HepG2 (cell line): ENCODE measurements around the gene RGS19. TPM values are rescaled to one million over a fixed set of nuclear protein-coding genes. Genes with fewer than 3 reads are reported as not detected.

Experiments
- CCAR2 ChIP-seq: fragments of 200-400 bp; formaldehyde crosslinking; optimal IDR thresholded peaks from 2 replicates; pipeline ENCODE3; 2018; ENCODE audit warnings: low read depth, mild to moderate bottlenecking, low read length, moderate library complexity
- CHD4 ChIP-seq: fragments of 200-600 bp; sonication (generic); IDR thresholded peaks from 2 replicates; pipeline ENCODE4 v1.7.0; 2017; ENCODE audit warnings: mild to moderate bottlenecking, low read length, borderline replicate concordance
- HNRNPL ChIP-seq: fragments of 200-400 bp; formaldehyde crosslinking; IDR thresholded peaks from 2 replicates; pipeline ENCODE4 v1.6.1; 2017; ENCODE audit warnings: mild to moderate bottlenecking, low read depth, low read length
- KAT8 ChIP-seq: IDR thresholded peaks from 2 replicates; pipeline ENCODE4 v1.6.1; 2016; ENCODE audit warnings: missing genetic modification reagents, missing compliant biosample characterization
- ZEB1 ChIP-seq: IDR thresholded peaks from 2 replicates; pipeline ENCODE4 v1.6.1; 2012; ENCODE audit warnings: mild to moderate bottlenecking, low read depth, inconsistent platforms; ENCODE audit not compliant: insufficient replicate concordance
- ZNF317 ChIP-seq: sonication (generic); formaldehyde crosslinking; IDR thresholded peaks from 2 replicates; pipeline ENCODE4 v1.5.0; 2020; ENCODE audit warnings: mild to moderate bottlenecking, missing genetic modification reagents
- ZNF329 ChIP-seq: sonication (generic); formaldehyde crosslinking; IDR thresholded peaks from 2 replicates; pipeline ENCODE4 v1.9.0; 2021; ENCODE audit warnings: low read depth, mild to moderate bottlenecking, missing genetic modification reagents
- ZNF552 ChIP-seq: sonication (generic); formaldehyde crosslinking; IDR thresholded peaks from 2 replicates; pipeline ENCODE4 v1.9.0; 2022; ENCODE audit warnings: missing genetic modification reagents, mild to moderate bottlenecking, borderline replicate concordance
- ZNF616 ChIP-seq: sonication (generic); formaldehyde crosslinking; IDR thresholded peaks from 2 replicates; pipeline ENCODE4 v1.5.0; 2020; ENCODE audit warnings: low read depth, mild to moderate bottlenecking, missing genetic modification reagents
- polyA plus RNA-seq, 8 experiments: library from polyadenylated mRNA; depleted of rRNA in 3 of 8; stranded (reverse) in 7 of 8; unstranded in 1 of 8; fragments of >200 nt; fragmentation: Illumina TruSeq in 4 of 8; extraction: Trizol in 4 of 8; gene quantifications; 2 replicates each; pipeline versions ENCODE4 v1.2.1 to v1.2.3, GENCODE V29; 2011 to 2016; ENCODE audit warnings: low read depth in 4 of 8, missing spikeins in 1 of 8, mixed read lengths in 1 of 8; ENCODE audit not compliant: insufficient read depth in 1 of 8
- total RNA-seq, 5 experiments: library from RNA; depleted of rRNA; stranded (reverse); fragments of >200 nt; fragmentation: Illumina TruSeq; extraction: Trizol; gene quantifications; 2 replicates each; pipeline ENCODE4 v1.2.3, GENCODE V29; 2016; ENCODE audit warnings: low read depth in 1 of 5
- TF ChIP-seq, protein P1 (sequence below): sonication (generic); formaldehyde crosslinking; IDR thresholded peaks from 2 replicates; pipeline ENCODE4 v1.4.0; 2020; ENCODE audit warnings: mild to moderate bottlenecking, missing genetic modification reagents
- TF ChIP-seq, protein P2 (sequence below): sonication (generic); formaldehyde crosslinking; IDR thresholded peaks from 2 replicates; pipeline ENCODE4 v1.5.0; 2020; ENCODE audit warnings: missing genetic modification reagents, mild to moderate bottlenecking, borderline replicate concordance
- TF ChIP-seq, protein P3 (sequence below): fragments of 450-650 bp; IDR thresholded peaks from 2 replicates; pipeline ENCODE4 v1.6.1; 2017; ENCODE audit warnings: mild to moderate bottlenecking
- TF ChIP-seq, protein P4 (sequence below): IDR thresholded peaks from 2 replicates; pipeline ENCODE4 v1.6.1; 2016; ENCODE audit warnings: control low read depth
- TF ChIP-seq, protein P5 (sequence below): sonication (generic); formaldehyde crosslinking; IDR thresholded peaks from 2 replicates; pipeline ENCODE4 v1.9.0; 2021; ENCODE audit warnings: mild to moderate bottlenecking, missing genetic modification reagents

Gene RGS19
- total and polyA plus RNA-seq, 2 of the 13 experiments (the other 11 are each of a cell fraction or from before 2014, with no cell fraction given): 10.7 to 11.9 TPM

DNA sequence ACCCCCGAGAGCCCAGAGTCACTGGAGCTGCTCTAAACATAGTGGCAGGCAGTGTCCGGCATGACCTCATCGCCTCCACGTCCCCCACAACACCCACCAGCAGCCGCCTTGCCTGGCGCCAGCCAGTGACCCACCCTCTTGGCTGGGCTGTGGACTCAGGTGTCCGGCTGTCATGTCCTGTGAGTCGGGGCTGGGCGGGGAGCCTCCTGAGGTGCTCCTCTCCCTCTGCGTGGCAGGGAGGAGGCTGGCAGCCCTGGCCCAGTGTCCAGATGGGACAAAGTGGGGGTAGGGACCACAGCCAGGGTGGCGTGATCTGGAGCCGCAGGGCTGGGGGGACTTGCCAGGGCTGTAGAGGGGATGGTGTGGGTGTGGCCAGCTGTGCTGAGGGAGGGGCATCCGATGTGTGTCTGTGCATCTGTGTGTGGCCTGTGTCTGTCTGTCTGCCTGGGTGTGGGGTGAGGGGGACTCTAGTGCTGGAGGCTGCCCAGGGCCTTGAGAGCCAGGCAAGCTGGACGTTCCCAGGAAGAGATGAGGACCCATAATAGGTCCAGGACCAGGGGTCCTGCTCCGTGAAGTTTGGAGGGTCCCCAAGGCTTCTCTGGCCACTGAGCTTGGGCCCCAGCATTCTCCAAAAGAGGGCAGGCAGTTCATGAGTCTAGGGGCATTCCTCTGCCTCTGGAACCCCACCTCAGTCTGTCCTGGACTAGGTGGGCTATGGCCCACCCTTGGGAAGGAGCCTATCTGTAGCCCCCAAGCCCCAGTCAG lies 27.6 kb downstream of the RGS19 start (continued):
- TF ChIP-seq KAT8 (no peak), CCAR2 (no peak), ZNF317 (CRISPR knock-in tag) (no peak), CHD4 (no peak), HNRNPL (peak; percentile 75), ZEB1 (no peak), ZNF616 (no peak), ZNF552 (CRISPR knock-in tag) (no peak), ZNF329 (CRISPR knock-in tag) (no peak)
- TF ChIP-seq, protein P1, sequence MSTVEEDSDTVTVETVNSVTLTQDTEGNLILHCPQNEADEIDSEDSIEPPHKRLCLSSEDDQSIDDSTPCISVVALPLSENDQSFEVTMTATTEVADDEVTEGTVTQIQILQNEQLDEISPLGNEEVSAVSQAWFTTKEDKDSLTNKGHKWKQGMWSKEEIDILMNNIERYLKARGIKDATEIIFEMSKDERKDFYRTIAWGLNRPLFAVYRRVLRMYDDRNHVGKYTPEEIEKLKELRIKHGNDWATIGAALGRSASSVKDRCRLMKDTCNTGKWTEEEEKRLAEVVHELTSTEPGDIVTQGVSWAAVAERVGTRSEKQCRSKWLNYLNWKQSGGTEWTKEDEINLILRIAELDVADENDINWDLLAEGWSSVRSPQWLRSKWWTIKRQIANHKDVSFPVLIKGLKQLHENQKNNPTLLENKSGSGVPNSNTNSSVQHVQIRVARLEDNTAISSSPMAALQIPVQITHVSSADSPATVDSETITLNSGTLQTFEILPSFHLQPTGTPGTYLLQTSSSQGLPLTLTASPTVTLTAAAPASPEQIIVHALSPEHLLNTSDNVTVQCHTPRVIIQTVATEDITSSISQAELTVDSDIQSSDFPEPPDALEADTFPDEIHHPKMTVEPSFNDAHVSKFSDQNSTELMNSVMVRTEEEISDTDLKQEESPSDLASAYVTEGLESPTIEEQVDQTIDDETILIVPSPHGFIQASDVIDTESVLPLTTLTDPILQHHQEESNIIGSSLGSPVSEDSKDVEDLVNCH (CRISPR knock-in tag): no peak
- TF ChIP-seq, protein P2, sequence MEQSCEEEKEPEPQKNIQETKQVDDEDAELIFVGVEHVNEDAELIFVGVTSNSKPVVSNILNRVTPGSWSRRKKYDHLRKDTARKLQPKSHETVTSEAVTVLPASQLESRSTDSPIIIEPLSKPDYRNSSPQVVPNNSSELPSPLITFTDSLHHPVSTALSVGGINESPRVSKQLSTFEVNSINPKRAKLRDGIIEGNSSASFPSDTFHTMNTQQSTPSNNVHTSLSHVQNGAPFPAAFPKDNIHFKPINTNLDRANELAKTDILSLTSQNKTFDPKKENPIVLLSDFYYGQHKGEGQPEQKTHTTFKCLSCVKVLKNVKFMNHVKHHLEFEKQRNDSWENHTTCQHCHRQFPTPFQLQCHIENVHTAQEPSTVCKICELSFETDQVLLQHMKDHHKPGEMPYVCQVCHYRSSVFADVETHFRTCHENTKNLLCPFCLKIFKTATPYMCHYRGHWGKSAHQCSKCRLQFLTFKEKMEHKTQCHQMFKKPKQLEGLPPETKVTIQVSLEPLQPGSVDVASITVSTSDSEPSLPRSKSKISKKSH (CRISPR knock-in tag): no peak
- TF ChIP-seq, protein P3, sequence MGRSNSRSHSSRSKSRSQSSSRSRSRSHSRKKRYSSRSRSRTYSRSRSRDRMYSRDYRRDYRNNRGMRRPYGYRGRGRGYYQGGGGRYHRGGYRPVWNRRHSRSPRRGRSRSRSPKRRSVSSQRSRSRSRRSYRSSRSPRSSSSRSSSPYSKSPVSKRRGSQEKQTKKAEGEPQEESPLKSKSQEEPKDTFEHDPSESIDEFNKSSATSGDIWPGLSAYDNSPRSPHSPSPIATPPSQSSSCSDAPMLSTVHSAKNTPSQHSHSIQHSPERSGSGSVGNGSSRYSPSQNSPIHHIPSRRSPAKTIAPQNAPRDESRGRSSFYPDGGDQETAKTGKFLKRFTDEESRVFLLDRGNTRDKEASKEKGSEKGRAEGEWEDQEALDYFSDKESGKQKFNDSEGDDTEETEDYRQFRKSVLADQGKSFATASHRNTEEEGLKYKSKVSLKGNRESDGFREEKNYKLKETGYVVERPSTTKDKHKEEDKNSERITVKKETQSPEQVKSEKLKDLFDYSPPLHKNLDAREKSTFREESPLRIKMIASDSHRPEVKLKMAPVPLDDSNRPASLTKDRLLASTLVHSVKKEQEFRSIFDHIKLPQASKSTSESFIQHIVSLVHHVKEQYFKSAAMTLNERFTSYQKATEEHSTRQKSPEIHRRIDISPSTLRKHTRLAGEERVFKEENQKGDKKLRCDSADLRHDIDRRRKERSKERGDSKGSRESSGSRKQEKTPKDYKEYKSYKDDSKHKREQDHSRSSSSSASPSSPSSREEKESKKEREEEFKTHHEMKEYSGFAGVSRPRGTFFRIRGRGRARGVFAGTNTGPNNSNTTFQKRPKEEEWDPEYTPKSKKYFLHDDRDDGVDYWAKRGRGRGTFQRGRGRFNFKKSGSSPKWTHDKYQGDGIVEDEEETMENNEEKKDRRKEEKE: no peak
- TF ChIP-seq, protein P4, sequence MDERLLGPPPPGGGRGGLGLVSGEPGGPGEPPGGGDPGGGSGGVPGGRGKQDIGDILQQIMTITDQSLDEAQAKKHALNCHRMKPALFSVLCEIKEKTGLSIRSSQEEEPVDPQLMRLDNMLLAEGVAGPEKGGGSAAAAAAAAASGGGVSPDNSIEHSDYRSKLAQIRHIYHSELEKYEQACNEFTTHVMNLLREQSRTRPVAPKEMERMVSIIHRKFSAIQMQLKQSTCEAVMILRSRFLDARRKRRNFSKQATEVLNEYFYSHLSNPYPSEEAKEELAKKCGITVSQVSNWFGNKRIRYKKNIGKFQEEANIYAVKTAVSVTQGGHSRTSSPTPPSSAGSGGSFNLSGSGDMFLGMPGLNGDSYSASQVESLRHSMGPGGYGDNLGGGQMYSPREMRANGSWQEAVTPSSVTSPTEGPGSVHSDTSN: no peak
- TF ChIP-seq, protein P5, sequence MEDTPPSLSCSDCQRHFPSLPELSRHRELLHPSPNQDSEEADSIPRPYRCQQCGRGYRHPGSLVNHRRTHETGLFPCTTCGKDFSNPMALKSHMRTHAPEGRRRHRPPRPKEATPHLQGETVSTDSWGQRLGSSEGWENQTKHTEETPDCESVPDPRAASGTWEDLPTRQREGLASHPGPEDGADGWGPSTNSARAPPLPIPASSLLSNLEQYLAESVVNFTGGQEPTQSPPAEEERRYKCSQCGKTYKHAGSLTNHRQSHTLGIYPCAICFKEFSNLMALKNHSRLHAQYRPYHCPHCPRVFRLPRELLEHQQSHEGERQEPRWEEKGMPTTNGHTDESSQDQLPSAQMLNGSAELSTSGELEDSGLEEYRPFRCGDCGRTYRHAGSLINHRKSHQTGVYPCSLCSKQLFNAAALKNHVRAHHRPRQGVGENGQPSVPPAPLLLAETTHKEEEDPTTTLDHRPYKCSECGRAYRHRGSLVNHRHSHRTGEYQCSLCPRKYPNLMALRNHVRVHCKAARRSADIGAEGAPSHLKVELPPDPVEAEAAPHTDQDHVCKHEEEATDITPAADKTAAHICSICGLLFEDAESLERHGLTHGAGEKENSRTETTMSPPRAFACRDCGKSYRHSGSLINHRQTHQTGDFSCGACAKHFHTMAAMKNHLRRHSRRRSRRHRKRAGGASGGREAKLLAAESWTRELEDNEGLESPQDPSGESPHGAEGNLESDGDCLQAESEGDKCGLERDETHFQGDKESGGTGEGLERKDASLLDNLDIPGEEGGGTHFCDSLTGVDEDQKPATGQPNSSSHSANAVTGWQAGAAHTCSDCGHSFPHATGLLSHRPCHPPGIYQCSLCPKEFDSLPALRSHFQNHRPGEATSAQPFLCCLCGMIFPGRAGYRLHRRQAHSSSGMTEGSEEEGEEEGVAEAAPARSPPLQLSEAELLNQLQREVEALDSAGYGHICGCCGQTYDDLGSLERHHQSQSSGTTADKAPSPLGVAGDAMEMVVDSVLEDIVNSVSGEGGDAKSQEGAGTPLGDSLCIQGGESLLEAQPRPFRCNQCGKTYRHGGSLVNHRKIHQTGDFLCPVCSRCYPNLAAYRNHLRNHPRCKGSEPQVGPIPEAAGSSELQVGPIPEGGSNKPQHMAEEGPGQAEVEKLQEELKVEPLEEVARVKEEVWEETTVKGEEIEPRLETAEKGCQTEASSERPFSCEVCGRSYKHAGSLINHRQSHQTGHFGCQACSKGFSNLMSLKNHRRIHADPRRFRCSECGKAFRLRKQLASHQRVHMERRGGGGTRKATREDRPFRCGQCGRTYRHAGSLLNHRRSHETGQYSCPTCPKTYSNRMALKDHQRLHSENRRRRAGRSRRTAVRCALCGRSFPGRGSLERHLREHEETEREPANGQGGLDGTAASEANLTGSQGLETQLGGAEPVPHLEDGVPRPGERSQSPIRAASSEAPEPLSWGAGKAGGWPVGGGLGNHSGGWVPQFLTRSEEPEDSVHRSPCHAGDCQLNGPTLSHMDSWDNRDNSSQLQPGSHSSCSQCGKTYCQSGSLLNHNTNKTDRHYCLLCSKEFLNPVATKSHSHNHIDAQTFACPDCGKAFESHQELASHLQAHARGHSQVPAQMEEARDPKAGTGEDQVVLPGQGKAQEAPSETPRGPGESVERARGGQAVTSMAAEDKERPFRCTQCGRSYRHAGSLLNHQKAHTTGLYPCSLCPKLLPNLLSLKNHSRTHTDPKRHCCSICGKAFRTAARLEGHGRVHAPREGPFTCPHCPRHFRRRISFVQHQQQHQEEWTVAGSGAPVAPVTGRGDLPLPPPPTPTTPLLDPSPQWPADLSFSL (CRISPR knock-in tag): no peak
